GM10248 (cell line): Measurements from ENCODE around the gene SAMD7.

Experiments
- CTCF ChIA-PET: fragments of 300-600 bp; sonication (Branson Sonifier 250); formaldehyde crosslinking; extraction: SDS; loops from one replicate; lab custom pipeline; 2021; ENCODE audit warnings: antibody characterized with exemption; lab: Yijun Ruan, JAX
- POLR2A ChIA-PET: fragments of 350-650 bp; sonication (Branson Sonifier 250); formaldehyde crosslinking; extraction: SDS; loops from one replicate; lab custom pipeline; 2020; ENCODE audit warnings: antibody characterized with exemption; lab: Yijun Ruan, JAX
- DNase-seq: peaks from one replicate; pipeline ENCODE4 v3.0.0; 2012; ENCODE audit errors: extremely low spot score
- CTCF ChIP-seq: IDR thresholded peaks from 2 replicates; pipeline ENCODE4 v1.5.1; 2012; ENCODE audit warnings: mild to moderate bottlenecking, low read depth; ENCODE audit errors: extremely low read depth, missing control alignments, control extremely low read depth

SAMD7 gene

GRCh38 chr3:169901453-169901852 lies 9.9 kb upstream of the SAMD7 start:
- CTCF ChIA-PET, result interaction anchor here (3.0 kb wide), 1 partner anchor 9 kb away, joined by 10 read pairs; no protein-coding TSS in a partner anchor
- DNase-seq, result no peak
- POLR2A ChIA-PET, result no interaction called here
- no peak for TF ChIP-seq CTCF

- no peak for TF ChIP-seq CTCF
- no peak for DNase-seq
- CTCF ChIA-PET, result no interaction called here
- POLR2A ChIA-PET, result no interaction called here
These were observed 6.0 kb upstream of the SAMD7 start for GRCh38 chr3:169905404-169905803.

- DNase-seq, result no peak
- POLR2A ChIA-PET, result interaction anchor here (0.7 kb wide), 1 partner anchor 208 kb away, joined by 3 read pairs; no protein-coding TSS in a partner anchor
- no peak for TF ChIP-seq CTCF
- CTCF ChIA-PET, result no interaction called here
These were observed 3.9 kb upstream of the SAMD7 start for GRCh38 chr3:169907476-169907875.

- TF ChIP-seq CTCF, result no peak
- no peak for DNase-seq
- POLR2A ChIA-PET, result no interaction called here
- CTCF ChIA-PET, result no interaction called here
These were observed 3.4 kb upstream of the SAMD7 start for GRCh38 chr3:169907944-169908343.

GRCh38 chr3:169913323-169913722 lies 2.0 kb downstream of the SAMD7 start:
- ChIA-PET CTCF (interaction anchor here (1.2 to 1.7 kb wide), 2 partner anchors 10 to 14 kb away, joined by 4 to 5 read pairs; no protein-coding TSS in a partner anchor), POLR2A (no interaction called here)
- no peak for DNase-seq
- TF ChIP-seq CTCF, result no peak

GRCh38 chr3:169914321-169914720 lies 2.9 kb downstream of the SAMD7 start:
- TF ChIP-seq CTCF, result no peak
- no peak for DNase-seq
- POLR2A ChIA-PET, result no interaction called here
- CTCF ChIA-PET, result interaction anchor here (0.8 to 1.7 kb wide), 5 partner anchors 9 to 33 kb away, joined by 3 to 5 read pairs (median 3); no protein-coding TSS in a partner anchor
